ENCODE results near the gene GRIFIN.

Gene GRIFIN

DNA sequence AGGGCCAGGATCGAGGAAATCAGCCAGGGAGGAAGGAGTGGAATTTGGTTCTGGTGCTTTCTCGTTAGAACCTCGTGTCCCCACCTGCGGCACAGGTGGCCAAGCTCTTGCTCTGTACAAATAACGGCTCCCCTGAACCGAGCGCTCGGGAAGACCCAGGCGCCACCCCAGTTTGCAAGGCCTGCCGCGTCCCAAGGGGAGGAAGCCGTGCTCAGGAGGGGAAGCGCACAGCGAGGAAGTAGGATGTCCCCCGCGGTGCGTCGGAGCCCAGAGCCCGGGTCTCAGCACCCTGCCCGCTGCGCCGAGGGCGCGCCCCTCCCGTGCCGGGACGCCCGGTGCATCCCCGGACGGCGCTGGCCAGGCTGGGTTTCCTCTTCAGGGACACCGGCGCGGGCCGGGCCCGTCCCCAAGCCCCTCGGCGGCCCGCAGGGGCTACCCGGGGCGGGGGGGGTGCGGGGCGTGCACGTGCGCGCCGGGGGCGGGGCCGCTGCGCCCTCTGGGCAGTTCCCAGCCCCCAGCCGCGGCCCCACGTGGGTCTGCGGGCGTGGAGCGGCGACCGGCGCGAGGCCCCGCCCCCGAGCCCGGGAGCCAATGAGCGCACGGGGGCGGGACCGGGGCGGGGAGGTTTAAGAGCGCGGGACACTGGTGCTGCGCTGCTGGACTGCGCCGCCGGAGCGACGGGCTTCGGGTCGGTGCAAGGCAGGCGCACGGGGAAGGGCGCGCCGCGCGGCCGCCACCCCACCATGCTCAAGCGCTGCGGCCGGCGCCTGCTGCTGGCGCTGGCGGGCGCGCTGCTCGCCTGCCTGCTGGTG lies 43.1 kb upstream of the GRIFIN start, which contains the start of gene LFNG:
TSS of gene LFNG (plus strand) at position 656 of the 812 bp plus-strand sequence. CDS start at position 744, 88 bp downstream.
- peaks cover 80% of the 10 kb centered on the region for H3K27me3 ChIP-seq (replicated peaks; ENCODE audit: insufficient read depth, low read length)
- no peaks in the 10 kb centered on the region for H4K20me1 ChIP-seq (ENCODE audit: insufficient read depth, low read length)
- no peaks in the 10 kb centered on the region for H3K4me1 ChIP-seq (ENCODE audit: low read length)
- H3K4me3 ChIP-seq (ENCODE audit: low read length): peak within 1 kb of the TSS; percentile 50
- no peaks in the 10 kb centered on the region for H3K79me2 ChIP-seq (ENCODE audit: low read length)
- DNase-seq: peak; percentile 68
- no peaks in the 10 kb centered on the region for H3F3A ChIP-seq (ENCODE audit: insufficient read depth, low read length)
- no peaks in the 10 kb centered on the region for H3K9me3 ChIP-seq (replicated peaks; ENCODE audit: insufficient read depth, low read length)
- H3K27ac ChIP-seq (ENCODE audit: low read length): no peak within 1 kb of the TSS
- peak within 1 kb of the TSS; percentile 84 for H3K4me2 ChIP-seq (ENCODE audit: low read depth, low read length)
- TF ChIP-seq EZH2phosphoT487 (IDR thresholded peaks at IDR 0.05; ENCODE audit: low read length) (no peak), EZH2 (optimal IDR thresholded peaks at IDR 0.05; ENCODE audit: low read depth, low read length) (no peak)
- TF ChIP-seq, protein P1, sequence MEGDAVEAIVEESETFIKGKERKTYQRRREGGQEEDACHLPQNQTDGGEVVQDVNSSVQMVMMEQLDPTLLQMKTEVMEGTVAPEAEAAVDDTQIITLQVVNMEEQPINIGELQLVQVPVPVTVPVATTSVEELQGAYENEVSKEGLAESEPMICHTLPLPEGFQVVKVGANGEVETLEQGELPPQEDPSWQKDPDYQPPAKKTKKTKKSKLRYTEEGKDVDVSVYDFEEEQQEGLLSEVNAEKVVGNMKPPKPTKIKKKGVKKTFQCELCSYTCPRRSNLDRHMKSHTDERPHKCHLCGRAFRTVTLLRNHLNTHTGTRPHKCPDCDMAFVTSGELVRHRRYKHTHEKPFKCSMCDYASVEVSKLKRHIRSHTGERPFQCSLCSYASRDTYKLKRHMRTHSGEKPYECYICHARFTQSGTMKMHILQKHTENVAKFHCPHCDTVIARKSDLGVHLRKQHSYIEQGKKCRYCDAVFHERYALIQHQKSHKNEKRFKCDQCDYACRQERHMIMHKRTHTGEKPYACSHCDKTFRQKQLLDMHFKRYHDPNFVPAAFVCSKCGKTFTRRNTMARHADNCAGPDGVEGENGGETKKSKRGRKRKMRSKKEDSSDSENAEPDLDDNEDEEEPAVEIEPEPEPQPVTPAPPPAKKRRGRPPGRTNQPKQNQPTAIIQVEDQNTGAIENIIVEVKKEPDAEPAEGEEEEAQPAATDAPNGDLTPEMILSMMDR (IDR thresholded peaks at IDR 0.05; ENCODE audit: low read length): no peak
- no peak within 1 kb of the TSS for H2AFZ ChIP-seq (ENCODE audit: low read length)
- H3K9me2 ChIP-seq (replicated peaks; ENCODE audit: insufficient read depth, low read length): no peaks in the 10 kb centered on the region
- no peaks in the 10 kb centered on the region for H3K36me3 ChIP-seq (replicated peaks; ENCODE audit: insufficient read depth, low read length)
- no peak within 1 kb of the TSS for H3K9ac ChIP-seq (ENCODE audit: low read length)

DNA sequence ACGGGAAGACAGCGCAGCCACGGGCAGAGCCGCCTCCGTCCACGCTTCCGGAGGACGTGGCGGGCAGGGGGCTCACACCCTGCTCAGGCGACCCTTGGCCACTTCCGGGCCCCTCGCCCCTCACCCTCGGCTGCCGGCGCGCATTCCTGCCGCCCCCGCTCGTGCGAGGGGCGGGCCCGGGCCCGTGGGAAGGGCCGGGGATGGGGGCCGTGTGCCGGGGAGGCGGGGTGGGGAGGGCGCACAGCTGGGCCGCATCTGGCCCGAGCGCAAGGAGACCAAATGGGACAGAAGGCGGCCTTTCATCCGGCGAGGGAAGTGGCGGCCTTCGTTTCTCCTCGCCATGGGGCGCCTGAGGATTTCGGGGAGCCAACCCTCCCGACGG lies 42.5 kb upstream of the GRIFIN start:
- H2AFZ ChIP-seq (ENCODE audit: low read length): no peak overlapping the region

DNA sequence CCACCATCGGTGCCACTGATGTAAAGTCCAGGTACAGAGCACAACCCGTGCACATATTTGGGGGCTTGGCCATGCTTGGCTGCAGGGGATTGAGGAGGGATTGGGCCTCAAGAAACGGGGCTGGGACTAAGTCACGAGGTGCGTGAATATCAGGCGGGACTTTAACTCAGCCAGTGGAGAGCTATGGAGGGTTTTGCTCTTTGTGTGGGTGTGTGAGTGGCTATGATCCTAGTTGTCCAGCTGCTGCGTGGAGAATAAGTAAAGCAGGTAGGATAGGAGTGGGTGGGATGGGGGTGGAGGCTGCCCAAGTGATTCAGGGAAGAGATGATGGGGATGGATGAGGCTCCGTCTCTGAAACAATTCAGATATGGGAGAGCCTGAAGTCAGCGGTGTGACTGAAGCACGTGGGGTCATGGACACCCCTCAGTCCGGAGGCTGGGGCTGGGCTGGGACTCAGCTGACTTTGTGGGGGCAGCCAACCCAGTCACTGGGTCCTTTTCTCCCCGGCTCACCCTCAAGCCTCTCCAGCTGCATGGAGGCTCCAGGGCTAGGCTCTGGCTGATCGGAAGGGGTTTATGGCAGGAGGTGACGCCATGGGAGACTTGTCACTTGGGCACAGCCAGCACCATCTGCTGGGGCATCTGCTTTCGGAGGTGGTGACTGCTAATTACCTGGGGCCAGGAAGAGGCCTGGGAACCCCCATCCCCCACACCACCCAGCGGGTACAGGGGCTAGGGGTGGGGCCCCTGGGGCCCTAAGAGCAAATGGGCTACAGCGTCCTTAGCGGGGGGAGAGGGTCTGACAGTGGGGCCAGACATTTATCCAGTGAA lies 41.7 kb upstream of the GRIFIN start:
- no peaks in the 10 kb centered on the region for H3K9me3 ChIP-seq (replicated peaks; ENCODE audit: insufficient read depth, low read length)
- DNase-seq: no peak
- TF ChIP-seq EZH2 (optimal IDR thresholded peaks at IDR 0.05; ENCODE audit: low read depth, low read length): no peak
- TF ChIP-seq EZH2phosphoT487 (IDR thresholded peaks at IDR 0.05; ENCODE audit: low read length): no peak
- TF ChIP-seq, protein P1 (IDR thresholded peaks at IDR 0.05; ENCODE audit: low read length): no peak
- no peaks in the 10 kb centered on the region for H3F3A ChIP-seq (ENCODE audit: insufficient read depth, low read length)
- no peaks in the 10 kb centered on the region for H3K79me2 ChIP-seq (ENCODE audit: low read length)
- no peak overlapping the region for H3K27ac ChIP-seq (ENCODE audit: low read length)
- no peaks in the 10 kb centered on the region for H3K4me1 ChIP-seq (ENCODE audit: low read length)
- H3K36me3 ChIP-seq (replicated peaks; ENCODE audit: insufficient read depth, low read length): no peaks in the 10 kb centered on the region
- no peaks in the 10 kb centered on the region for H3K9me2 ChIP-seq (replicated peaks; ENCODE audit: insufficient read depth, low read length)
- H3K27me3 ChIP-seq (replicated peaks; ENCODE audit: insufficient read depth, low read length): peaks cover 66% of the 10 kb centered on the region
- H3K4me3 ChIP-seq (ENCODE audit: low read length): no peak overlapping the region
- no peaks in the 10 kb centered on the region for H4K20me1 ChIP-seq (ENCODE audit: insufficient read depth, low read length)
- no peak overlapping the region for H3K9ac ChIP-seq (ENCODE audit: low read length)
- no peak overlapping the region for H3K4me2 ChIP-seq (ENCODE audit: low read depth, low read length)
- no peak overlapping the region for H2AFZ ChIP-seq (ENCODE audit: low read length)

More for the DNA sequence above, 42.5 kb upstream of the GRIFIN start:
- no peaks in the 10 kb centered on the region for H3K9me3 ChIP-seq (replicated peaks; ENCODE audit: insufficient read depth, low read length)
- H3K27me3 ChIP-seq (replicated peaks; ENCODE audit: insufficient read depth, low read length): peaks cover 74% of the 10 kb centered on the region
- H3K9me2 ChIP-seq (replicated peaks; ENCODE audit: insufficient read depth, low read length): no peaks in the 10 kb centered on the region
- TF ChIP-seq, protein P1 (IDR thresholded peaks at IDR 0.05; ENCODE audit: low read length): no peak
- TF ChIP-seq EZH2 (optimal IDR thresholded peaks at IDR 0.05; ENCODE audit: low read depth, low read length) (no peak), EZH2phosphoT487 (IDR thresholded peaks at IDR 0.05; ENCODE audit: low read length) (no peak)
- H3K36me3 ChIP-seq (replicated peaks; ENCODE audit: insufficient read depth, low read length): no peaks in the 10 kb centered on the region
- no peaks in the 10 kb centered on the region for H3F3A ChIP-seq (ENCODE audit: insufficient read depth, low read length)
- no peak overlapping the region for H3K9ac ChIP-seq (ENCODE audit: low read length)
- H3K4me2 ChIP-seq (ENCODE audit: low read depth, low read length): peak overlapping the region; percentile 84; the same call in 1 of the 2 replicates
- H3K4me3 ChIP-seq (ENCODE audit: low read length): no peak overlapping the region; the same call in 1 of the 2 replicates
- no peaks in the 10 kb centered on the region for H3K79me2 ChIP-seq (ENCODE audit: low read length)
- H4K20me1 ChIP-seq (ENCODE audit: insufficient read depth, low read length): no peaks in the 10 kb centered on the region
- no peak for DNase-seq
- H3K4me1 ChIP-seq (ENCODE audit: low read length): no peaks in the 10 kb centered on the region
- no peak overlapping the region for H3K27ac ChIP-seq (ENCODE audit: low read length)
